Measurements from ENCODE around the gene CRAT. TPM values are rescaled to one million over a fixed set of nuclear protein-coding genes. Genes with fewer than 3 reads are reported as not detected.

Gene CRAT
- total and polyA plus RNA-seq, 5 donors from 2014 or later = 8.7 to 12.5 (median 10.9) TPM

- Histone ChIP-seq H3K9me3 (ENCODE audit: control insufficient read depth in 2 of 2, low read length in 2 of 2) (no peaks in the 10 kb centered on the region), H3K27ac (ENCODE audit: insufficient read depth, low read length, poor library complexity, severe bottlenecking) (no peak overlapping the region), H3K36me3 (ENCODE audit: control insufficient read depth, insufficient read depth, low read length) (peaks cover 10% of the 10 kb centered on the region), H3K4me3 (ENCODE audit: low read depth, low read length) (no peak overlapping the region), H3K27me3 (ENCODE audit: control insufficient read depth, insufficient read depth, low read length) (no peaks in the 10 kb centered on the region), H3K4me1 (ENCODE audit: control insufficient read depth, insufficient read depth, low read length, poor library complexity, severe bottlenecking) (no peaks in the 10 kb centered on the region)
- no peak for DNase-seq
- Mint-ChIP-seq H3K27me3 (no peaks in the 10 kb centered on the region), H3K4me1 (peaks cover 0 to 2% (median 0%) of the 10 kb centered on the region in 4 donors), H3K4me3 (no peak overlapping the region), H3K36me3 (peaks cover 25% of the 10 kb centered on the region), H3K9me3 (no peaks in the 10 kb centered on the region), H3K27ac (peak overlapping the region in 1 of 3 donors; percentile 75)
- ATAC-seq (ENCODE audit: low read depth in 2 of 2) = no peak
These were observed 38.0 kb upstream of the CRAT start for GRCh38 chr9:129148463-129149204.

- peaks cover 4 to 15% (median 6%) of the 10 kb centered on the region in 4 donors for H3K4me1 Mint-ChIP-seq
- no peak overlapping the region for H3K4me3 Mint-ChIP-seq
- H3K9me3 ChIP-seq (ENCODE audit: control insufficient read depth in 2 of 2, low read length in 2 of 2) = no peaks in the 10 kb centered on the region
- H3K27ac ChIP-seq (ENCODE audit: insufficient read depth, low read length, poor library complexity, severe bottlenecking) = no peak overlapping the region
- no peaks in the 10 kb centered on the region for H3K27me3 ChIP-seq (ENCODE audit: control insufficient read depth, insufficient read depth, low read length)
- H3K4me3 ChIP-seq (ENCODE audit: low read depth, low read length) = no peak overlapping the region
- H3K27ac Mint-ChIP-seq = no peak overlapping the region
- H3K9me3 Mint-ChIP-seq = no peaks in the 10 kb centered on the region
- H3K36me3 Mint-ChIP-seq = peaks cover 26% of the 10 kb centered on the region
- H3K4me1 ChIP-seq (ENCODE audit: control insufficient read depth, insufficient read depth, low read length, poor library complexity, severe bottlenecking) = peaks cover 13% of the 10 kb centered on the region
- H3K27me3 Mint-ChIP-seq = no peaks in the 10 kb centered on the region
- DNase-seq (no peak), ATAC-seq (ENCODE audit: low read depth in 2 of 2) (no peak)
- peaks cover 15% of the 10 kb centered on the region for H3K36me3 ChIP-seq (ENCODE audit: control insufficient read depth, insufficient read depth, low read length)
These were observed 35.9 kb upstream of the CRAT start for GRCh38 chr9:129146441-129146941.

DNA sequence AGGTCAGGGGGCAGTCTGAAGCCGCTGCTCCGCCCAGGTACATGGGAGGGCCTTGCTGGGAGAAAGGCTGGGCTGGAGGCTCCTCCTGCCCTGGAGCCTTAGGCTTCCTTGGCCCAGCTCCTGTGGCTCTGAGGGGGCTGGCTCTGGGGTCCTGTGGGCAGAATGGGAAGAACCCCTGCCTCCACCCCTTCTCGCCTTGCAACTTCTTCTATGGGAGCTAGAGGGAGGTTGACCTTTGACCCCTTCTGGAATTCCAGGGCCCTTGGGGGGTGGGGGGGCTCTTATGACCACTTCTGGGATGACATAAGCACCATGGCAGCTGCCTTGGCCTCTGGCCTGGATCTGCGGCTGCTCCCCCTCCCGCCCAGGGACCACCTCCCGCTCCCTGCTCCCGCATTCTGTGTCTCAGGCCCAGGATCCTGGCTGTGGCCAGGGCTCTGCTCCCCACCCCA, 35.3 kb upstream of the CRAT start:
- H3K27me3 ChIP-seq (ENCODE audit: control insufficient read depth, insufficient read depth, low read length) = no peaks in the 10 kb centered on the region
- H3K27ac ChIP-seq (ENCODE audit: insufficient read depth, low read length, poor library complexity, severe bottlenecking) = no peak overlapping the region
- H3K9me3 ChIP-seq (ENCODE audit: control insufficient read depth in 2 of 2, low read length in 2 of 2) = no peaks in the 10 kb centered on the region
- Mint-ChIP-seq H3K36me3 (peaks cover 21% of the 10 kb centered on the region), H3K27ac (no peak overlapping the region), H3K9me3 (no peaks in the 10 kb centered on the region), H3K27me3 (no peaks in the 10 kb centered on the region), H3K4me1 (peaks cover 4 to 22% (median 6%) of the 10 kb centered on the region in 4 donors), H3K4me3 (no peak overlapping the region)
- peaks cover 11% of the 10 kb centered on the region for H3K36me3 ChIP-seq (ENCODE audit: control insufficient read depth, insufficient read depth, low read length)
- DNase-seq (no peak), ATAC-seq (ENCODE audit: low read depth in 2 of 2) (no peak)
- peaks cover 19% of the 10 kb centered on the region for H3K4me1 ChIP-seq (ENCODE audit: control insufficient read depth, insufficient read depth, low read length, poor library complexity, severe bottlenecking)
- no peak overlapping the region for H3K4me3 ChIP-seq (ENCODE audit: low read depth, low read length)

- no peaks in the 10 kb centered on the region for H3K9me3 Mint-ChIP-seq
- no peak overlapping the region for H3K4me3 ChIP-seq (ENCODE audit: low read depth, low read length)
- H3K27ac ChIP-seq (ENCODE audit: insufficient read depth, low read length, poor library complexity, severe bottlenecking) = no peak overlapping the region
- DNase-seq (no peak), ATAC-seq (ENCODE audit: low read depth in 2 of 2) (no peak)
- peaks cover 11% of the 10 kb centered on the region for H3K36me3 ChIP-seq (ENCODE audit: control insufficient read depth, insufficient read depth, low read length)
- H3K27me3 Mint-ChIP-seq = no peaks in the 10 kb centered on the region
- no peaks in the 10 kb centered on the region for H3K9me3 ChIP-seq (ENCODE audit: control insufficient read depth in 2 of 2, low read length in 2 of 2)
- no peak overlapping the region for H3K4me3 Mint-ChIP-seq
- no peaks in the 10 kb centered on the region for H3K27me3 ChIP-seq (ENCODE audit: control insufficient read depth, insufficient read depth, low read length)
- H3K27ac Mint-ChIP-seq = no peak overlapping the region
- H3K36me3 Mint-ChIP-seq = peaks cover 21% of the 10 kb centered on the region
- peaks cover 4 to 24% (median 7%) of the 10 kb centered on the region in 4 donors for H3K4me1 Mint-ChIP-seq
- peaks cover 25% of the 10 kb centered on the region for H3K4me1 ChIP-seq (ENCODE audit: control insufficient read depth, insufficient read depth, low read length, poor library complexity, severe bottlenecking)
These were observed 34.7 kb upstream of the CRAT start for GRCh38 chr9:129145316-129145715.

GRCh38 chr9:129143031-129143927, 32.7 kb upstream of the CRAT start:
- Histone ChIP-seq H3K36me3 (ENCODE audit: control insufficient read depth, insufficient read depth, low read length) (peaks cover 11% of the 10 kb centered on the region), H3K27ac (ENCODE audit: insufficient read depth, low read length, poor library complexity, severe bottlenecking) (no peak overlapping the region), H3K4me3 (ENCODE audit: low read depth, low read length) (no peak overlapping the region), H3K9me3 (ENCODE audit: control insufficient read depth in 2 of 2, low read length in 2 of 2) (no peaks in the 10 kb centered on the region), H3K27me3 (ENCODE audit: control insufficient read depth, insufficient read depth, low read length) (no peaks in the 10 kb centered on the region), H3K4me1 (ENCODE audit: control insufficient read depth, insufficient read depth, low read length, poor library complexity, severe bottlenecking) (peaks cover 36% of the 10 kb centered on the region)
- Mint-ChIP-seq H3K27ac (peak overlapping the region in 2 of 3 donors; percentile 42 to 60), H3K4me3 (peak overlapping the region; percentile 23 to 85 (median 56)), H3K9me3 (no peaks in the 10 kb centered on the region), H3K36me3 (peaks cover 13% of the 10 kb centered on the region), H3K27me3 (no peaks in the 10 kb centered on the region), H3K4me1 (peaks cover 8 to 36% (median 17%) of the 10 kb centered on the region in 4 donors)
- peak; percentile 53 to 71 (median 65) for DNase-seq
- ATAC-seq (ENCODE audit: low read depth in 2 of 2) = no peak

DNA sequence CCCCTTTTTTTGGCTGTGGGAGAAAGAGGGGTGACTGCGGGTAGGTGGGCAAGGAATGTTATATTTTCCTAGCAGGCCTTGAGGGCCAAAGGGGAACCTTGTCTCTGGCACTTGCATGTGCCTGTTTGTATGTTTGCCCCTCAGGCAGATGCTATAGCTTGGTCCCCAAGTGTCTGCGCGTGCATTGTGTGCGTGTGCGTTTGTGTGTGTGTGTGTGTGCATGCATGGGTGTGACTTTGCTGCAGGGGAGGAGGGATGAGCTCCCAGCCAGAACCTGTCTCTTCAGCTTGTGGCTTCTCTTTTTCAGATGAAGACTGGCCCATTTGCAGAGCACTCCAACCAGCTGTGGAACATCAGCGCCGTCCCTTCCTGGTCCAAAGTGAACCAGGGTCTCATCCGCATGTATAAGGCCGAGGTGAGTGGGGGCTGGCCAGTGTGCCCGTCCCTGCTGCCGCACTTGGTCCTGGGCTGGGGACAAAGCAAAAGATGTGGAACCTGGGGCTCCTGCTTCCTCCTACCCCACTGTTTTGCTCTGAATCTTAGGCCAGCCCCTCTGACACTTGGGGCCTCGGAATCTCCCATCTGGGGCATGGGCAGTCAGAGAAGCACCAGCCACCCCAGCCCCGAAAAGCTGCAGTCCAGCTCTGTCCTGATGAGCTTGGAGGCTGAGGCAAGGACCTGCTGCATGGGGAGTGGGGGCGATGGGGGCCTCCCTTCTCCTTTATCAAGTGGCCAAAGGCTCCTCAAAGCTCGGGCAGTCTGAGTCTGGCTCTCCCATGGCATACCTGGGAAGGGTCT, 31.7 kb upstream of the CRAT start:
- no peaks in the 10 kb centered on the region for H3K27me3 ChIP-seq (ENCODE audit: control insufficient read depth, insufficient read depth, low read length)
- no peak overlapping the region for H3K4me3 ChIP-seq (ENCODE audit: low read depth, low read length)
- no peak for ATAC-seq (ENCODE audit: low read depth in 2 of 2)
- peak overlapping the region in 2 of 3 donors; percentile 42 to 60 for H3K27ac Mint-ChIP-seq
- no peak for DNase-seq
- peaks cover 8 to 36% (median 17%) of the 10 kb centered on the region in 4 donors for H3K4me1 Mint-ChIP-seq
- H3K27me3 Mint-ChIP-seq = no peaks in the 10 kb centered on the region
- H3K4me3 Mint-ChIP-seq = peak overlapping the region; percentile 32 to 85 (median 56)
- H3K9me3 ChIP-seq (ENCODE audit: control insufficient read depth in 2 of 2, low read length in 2 of 2) = no peaks in the 10 kb centered on the region
- peaks cover 16% of the 10 kb centered on the region for H3K36me3 ChIP-seq (ENCODE audit: control insufficient read depth, insufficient read depth, low read length)
- peaks cover 16% of the 10 kb centered on the region for H3K36me3 Mint-ChIP-seq
- no peak overlapping the region for H3K27ac ChIP-seq (ENCODE audit: insufficient read depth, low read length, poor library complexity, severe bottlenecking)
- no peaks in the 10 kb centered on the region for H3K9me3 Mint-ChIP-seq
- H3K4me1 ChIP-seq (ENCODE audit: control insufficient read depth, insufficient read depth, low read length, poor library complexity, severe bottlenecking) = peaks cover 36% of the 10 kb centered on the region
